HCT116 (cell line): Measurements from ENCODE around the gene S100A10. TPM values are rescaled to one million over a fixed set of nuclear protein-coding genes. Genes with fewer than 3 reads are reported as not detected.
A peak's percentile ranks its signal among the peaks of the same experiment; 100 is the strongest.

Experiments
- ATAC-seq: fragments of 200-7000 bp; cut with Tn5 transposase; 2 replicates; pipeline ENCODE4 v1.9.1; 2020; ENCODE audit warnings: mild to moderate bottlenecking, moderate library complexity
- BruUV-seq: library from RNA; stranded (reverse); fragments of 400-500 nt; replicated peaks from 2 replicates; lab custom pipeline; 2021; lab: Mats Ljungman, UMichigan
- CTCF ChIA-PET: fragments of 300-600 bp; sonication (Branson Sonifier 250); formaldehyde crosslinking; loops from one replicate; lab custom pipeline; 2021; ENCODE audit warnings: antibody characterized with exemption; lab: Charles Lee
- POLR2A ChIA-PET: fragments of 300-600, 350-600 bp; sonication (Branson Sonifier 250); formaldehyde crosslinking; loops from one replicate; lab custom pipeline; 2021; ENCODE audit warnings: antibody characterized with exemption; lab: Charles Lee
- RAD21 ChIA-PET, 2 experiments: fragments of 300-600 bp; sonication (Branson Sonifier 250); formaldehyde crosslinking; loops; one replicate each; lab custom pipeline; 2023; ENCODE audit warnings: low total read pairs in 2 of 2; ENCODE audit not compliant: uncharacterized antibody in 2 of 2, unreplicated experiment in 2 of 2, low non-redundant PET in 1 of 2; lab: Charles Lee
- DNase-seq: peaks from one replicate; pipeline ENCODE4 v3.0.0-alpha.2; 2010; ENCODE audit warnings: low read depth, low spot score
- H2AFZ ChIP-seq: fragments of 200-600 bp; shearing (Covaris generic), sonication (generic); 2 replicates; pipeline ENCODE4 v1.6.1; 2017; ENCODE audit warnings: low read depth, mixed run types, mixed read lengths, antibody characterized with exemption, low read length; ENCODE audit not compliant: poor library complexity, severe bottlenecking
- H3K27ac ChIP-seq: 2 replicates; pipeline ENCODE4 v1.5.1; 2012; ENCODE audit warnings: low read depth, low read length
- H3K27me3 ChIP-seq: fragments of 200-600 bp; sonication (generic); 2 replicates; pipeline ENCODE4 v1.6.1; 2016; ENCODE audit warnings: mixed run types, low read length, mixed read lengths; ENCODE audit not compliant: insufficient read depth
- H3K36me3 ChIP-seq, 2 experiments: fragments of 200-500 bp in 1 of 2; fragments of 200-600 bp in 1 of 2; sonication (Bioruptor generic) in 1 of 2; sonication (generic) in 1 of 2; 2 replicates each; pipeline versions ENCODE4 v1.5.1 to v1.6.1; 2014 to 2016; ENCODE audit warnings: low read length in 2 of 2, inconsistent platforms in 1 of 2, mixed read lengths in 1 of 2, mixed run types in 1 of 2; ENCODE audit not compliant: insufficient read depth in 2 of 2, control insufficient read depth in 1 of 2
- H3K4me1 ChIP-seq, 2 experiments: fragments of 200-600 bp in 1 of 2; sonication (generic) in 1 of 2; 2 replicates each; pipeline versions ENCODE4 v1.5.1 to v1.6.1; 2012 to 2017; ENCODE audit warnings: low read length in 2 of 2, inconsistent platforms in 1 of 2, mild to moderate bottlenecking in 1 of 2, mixed read lengths in 1 of 2, mixed run types in 1 of 2, moderate library complexity in 1 of 2; ENCODE audit not compliant: insufficient read depth in 2 of 2, control insufficient read depth in 1 of 2
- H3K4me2 ChIP-seq: fragments of 200-600 bp; sonication (generic); 2 replicates; pipeline ENCODE4 v1.6.1; 2017; ENCODE audit warnings: mixed run types, low read length, mixed read lengths
- H3K4me3 ChIP-seq, 2 experiments: fragments of 200-600 bp in 1 of 2; sonication (generic) in 1 of 2; replicated peaks in 1 of 2; 2 replicates each; pipeline ENCODE4 v1.5.1; 2011 to 2016; ENCODE audit warnings: low read length in 2 of 2, control low read depth in 1 of 2, low read depth in 1 of 2, mild to moderate bottlenecking in 1 of 2, mixed read lengths in 1 of 2, mixed run types in 1 of 2
- H3K79me2 ChIP-seq: fragments of 200-600 bp; sonication (generic); 2 replicates; pipeline ENCODE4 v1.6.1; 2017; ENCODE audit warnings: mild to moderate bottlenecking, mixed run types, low read length, moderate library complexity, mixed read lengths; ENCODE audit not compliant: insufficient read depth
- H3K9ac ChIP-seq: fragments of 200-600 bp; sonication (generic); 2 replicates; pipeline ENCODE4 v1.6.1; 2016; ENCODE audit warnings: low read length, mixed read lengths
- H3K9me2 ChIP-seq: fragments of 200-600 bp; sonication (generic), shearing (Covaris generic); 2 replicates; pipeline ENCODE4 v1.6.1; 2017; ENCODE audit warnings: mixed run types, mild to moderate bottlenecking, moderate library complexity; ENCODE audit not compliant: insufficient read depth
- H3K9me3 ChIP-seq, 2 experiments: fragments of 200-500 bp in 1 of 2; fragments of 200-600 bp in 1 of 2; sonication (Bioruptor generic) in 1 of 2; sonication (generic) in 1 of 2; 2 replicates each; pipeline ENCODE4 v1.6.1; 2014 to 2017; ENCODE audit warnings: low read length in 2 of 2, mixed read lengths in 2 of 2, inconsistent platforms in 1 of 2, low read depth in 1 of 2, mild to moderate bottlenecking in 1 of 2, mixed run types in 1 of 2, moderate library complexity in 1 of 2; ENCODE audit not compliant: control insufficient read depth in 1 of 2, insufficient read depth in 1 of 2
- H4K20me1 ChIP-seq: fragments of 200-600 bp; sonication (generic), shearing (Covaris generic); 2 replicates; pipeline ENCODE4 v1.6.1; 2017; ENCODE audit warnings: mixed run types, mild to moderate bottlenecking, moderate library complexity; ENCODE audit not compliant: insufficient read depth
- CEBPB ChIP-seq: IDR thresholded peaks from 2 replicates; pipeline ENCODE4 v1.6.1; 2012; ENCODE audit warnings: low read depth
- CTCF ChIP-seq, 3 experiments: fragments of 200-600 bp in 1 of 3; sonication (generic) in 1 of 3; IDR thresholded peaks in 2 of 3; conservative IDR thresholded peaks in 1 of 3; 2 replicates each; pipeline ENCODE4 v1.5.1; 2012 to 2017; ENCODE audit warnings: low read depth in 2 of 3, low read length in 2 of 3, antibody characterized with exemption in 1 of 3, borderline replicate concordance in 1 of 3, control low read depth in 1 of 3, mild to moderate bottlenecking in 1 of 3, mixed read lengths in 1 of 3, mixed run types in 1 of 3, moderate library complexity in 1 of 3; ENCODE audit not compliant: insufficient read depth in 1 of 3
- MAX ChIP-seq: IDR thresholded peaks from 2 replicates; pipeline ENCODE4 v1.6.1; 2012
- POLR2A ChIP-seq: IDR thresholded peaks from 2 replicates; pipeline ENCODE4 v1.7.0; 2011; ENCODE audit warnings: borderline replicate concordance; ENCODE audit not compliant: insufficient read depth, insufficient read length; ENCODE audit errors: extremely low read depth
- POLR2AphosphoS5 ChIP-seq: IDR thresholded peaks from 2 replicates; pipeline ENCODE4 v1.6.1; 2011; ENCODE audit warnings: mild to moderate bottlenecking, low read depth, low read length, moderate library complexity
- RAD21 ChIP-seq: IDR thresholded peaks from 2 replicates; pipeline ENCODE4 v1.6.1; 2012; ENCODE audit warnings: low read depth, mild to moderate bottlenecking
- SRF ChIP-seq: IDR thresholded peaks from 2 replicates; pipeline ENCODE4 v1.6.1; 2012; ENCODE audit warnings: low read depth
- YY1 ChIP-seq: IDR thresholded peaks from 2 replicates; pipeline ENCODE4 v1.6.1; 2011; ENCODE audit warnings: low read length, low read depth, moderate library complexity, mild to moderate bottlenecking; ENCODE audit not compliant: insufficient replicate concordance; ENCODE audit errors: extremely low read depth
- ZFX ChIP-seq: fragments of 450-650 bp; IDR thresholded peaks from 2 replicates; pipeline ENCODE4 v1.6.1; 2017
- intact Hi-C: fragments of 100-400 bp; cut with micrococcal nuclease; formaldehyde crosslinking; loops from 2 replicates; pipeline ENCODE4 v1.10.0; 2022
- total RNA-seq: library from RNA; stranded (reverse); gene quantifications from one replicate; pipeline ENCODE4 v1.2.1, GENCODE V29; 2021; ENCODE audit not compliant: unreplicated experiment

S100A10 gene
- total RNA-seq, 1 experiment from 2014 or later, result 340 TPM

- ChIA-PET POLR2A (interaction anchor here (0.9 to 2.3 kb wide), 7 partner anchors 8 to 80 kb away, joined by 3 to 10 read pairs (median 6); partner anchors contain the start of gene S100A10), CTCF (interaction anchor here (0.7 to 8.8 kb wide), 25 partner anchors 9 to 490 kb away, joined by 3 to 168 read pairs (median 6); partner anchors contain the start of genes S100A10, S100A11 and THEM4), RAD21 (interaction anchor here (0.6 to 1.9 kb wide), 24 partner anchors 9 to 45 kb away, joined by 3 to 25 read pairs (median 4); partner anchors contain the start of gene S100A10 (in 1 of the 2))
- ATAC-seq, result peak; percentile 71
- no peaks in the 10 kb centered on the region for H3K79me2 ChIP-seq
- H3K36me3 ChIP-seq, result no peaks in the 10 kb centered on the region
- peak overlapping the region; percentile 34; the same call in 1 of the 2 replicates for H3K4me2 ChIP-seq
- no TSS peak for BruUV-seq
- DNase-seq, result no peak
- no peaks in the 10 kb centered on the region for H3K9me2 ChIP-seq
- peaks cover 35 to 50% of the 10 kb centered on the region in 2 experiments; a peak in 3 of 4 replicates for H3K4me1 ChIP-seq
- intact Hi-C loops, result loop anchor here (1.0 kb wide), 2 partner anchors 29 to 34 kb away; no protein-coding TSS in a partner anchor
- H3K4me3 ChIP-seq, result no peak overlapping the region
- TF ChIP-seq ZFX (no peak), MAX (no peak), CTCF (IDR thresholded peaks at IDR 0.05 in 2 of 3, conservative IDR thresholded peaks at IDR 0.05 in 1 of 3; ENCODE audit: borderline replicate concordance in 1 of 3, insufficient read depth in 1 of 3, low read depth in 2 of 3, low read length in 2 of 3) (peak; percentile 79 to 91 (median 85)), POLR2A (no peak), YY1 (peak; percentile 49), POLR2AphosphoS5 (no peak), CEBPB (no peak), RAD21 (peak; percentile 98), SRF (no peak)
- no peak overlapping the region for H2AFZ ChIP-seq
- H3K27ac ChIP-seq, result no peak overlapping the region
- H4K20me1 ChIP-seq, result no peaks in the 10 kb centered on the region
- no peaks in the 10 kb centered on the region for H3K27me3 ChIP-seq
- H3K9ac ChIP-seq, result no peak overlapping the region
- H3K9me3 ChIP-seq, result no peaks in the 10 kb centered on the region
Measured at GRCh38 chr1:151968058-151968457, 25.6 kb downstream of the S100A10 start.
